Right lobe of liver (tissue), 4 donors: ENCODE measurements around the gene CRTC1.

Experiments used
- CTCF ChIP-seq, 4 donors: fragments of 200-600 bp in 3 of 4; fragments of 450-650 bp in 1 of 4; IDR thresholded peaks; one replicate each; pipeline versions ENCODE4 v1.5.1 to v1.8.0; 2016 to 2022; ENCODE audit warnings: antibody characterized with exemption in 4 of 4, mild to moderate bottlenecking in 2 of 4
- POLR2A ChIP-seq: fragments of 450-650 bp; IDR thresholded peaks from one replicate; pipeline ENCODE4 v1.6.1; 2017; ENCODE audit warnings: antibody characterized with exemption, mild to moderate bottlenecking
- donor health status: DM: no; HTN: no; CAD: no.
- donor health status: DM: no; HTN: no; CAD: no.
- donor health status: DM: no; HTN: yes; CAD: no.

- TF ChIP-seq POLR2A = no peak
- TF ChIP-seq CTCF (IDR thresholded peaks at IDR 0.05) = no peak
Observed at GRCh38 chr19:18760440-18761383, 77.2 kb downstream of the CRTC1 start.
